ENCODE results near the gene CLEC4E.
"Not testable (repeated sequence)": the region's sequence is repeated elsewhere in the genome, so short reads cannot be mapped to it uniquely, and the experiment has no call there.

CLEC4E gene

GRCh38 chr12:8540831-8541230 lies at the start of gene CLEC4E:
Gene CLEC4E (minus strand): TSS chr12:8540905. CDS start chr12:8540797, 108 bp downstream.
- DNase-seq (ENCODE audit: low read depth, low spot score) = not testable (repeated sequence)

GRCh38 chr12:8589679-8590078 lies 49.0 kb upstream of the CLEC4E start:
- no peak for DNase-seq (ENCODE audit: low read depth, low spot score)

GRCh38 chr12:8584478-8584877 lies 43.8 kb upstream of the CLEC4E start:
- not testable (repeated sequence) for DNase-seq (ENCODE audit: low read depth, low spot score)

GRCh38 chr12:8584004-8584403 lies 43.3 kb upstream of the CLEC4E start:
- DNase-seq (ENCODE audit: low read depth, low spot score) = no peak

- no peak for DNase-seq (ENCODE audit: low read depth, low spot score)
Measured at GRCh38 chr12:8581098-8581784, 40.5 kb upstream of the CLEC4E start.

- DNase-seq (ENCODE audit: low read depth, low spot score) = no peak
Measured at GRCh38 chr12:8577879-8578278, 37.2 kb upstream of the CLEC4E start.

GRCh38 chr12:8572507-8572906 lies 31.8 kb upstream of the CLEC4E start:
- DNase-seq (ENCODE audit: low read depth, low spot score) = no peak

- no peak for DNase-seq (ENCODE audit: low read depth, low spot score)
Measured at GRCh38 chr12:8566525-8566924, 25.8 kb upstream of the CLEC4E start.

- DNase-seq (ENCODE audit: low read depth, low spot score) = not testable (repeated sequence)
Measured at GRCh38 chr12:8566052-8566451, 25.3 kb upstream of the CLEC4E start.

GRCh38 chr12:8564656-8565055 lies 24.0 kb upstream of the CLEC4E start:
- DNase-seq (ENCODE audit: low read depth, low spot score) = no peak

- DNase-seq (ENCODE audit: low read depth, low spot score) = no peak
Measured at GRCh38 chr12:8563356-8563755, 22.7 kb upstream of the CLEC4E start.

- DNase-seq (ENCODE audit: low read depth, low spot score) = no peak
Measured at GRCh38 chr12:8562310-8562709, 21.6 kb upstream of the CLEC4E start.

- no peak for DNase-seq (ENCODE audit: low read depth, low spot score)
Measured at GRCh38 chr12:8561011-8561410, 20.3 kb upstream of the CLEC4E start.

- peak; percentile 33 for DNase-seq (ENCODE audit: low read depth, low spot score)
Measured at GRCh38 chr12:8559676-8560075, 19.0 kb upstream of the CLEC4E start.

- no peak for DNase-seq (ENCODE audit: low read depth, low spot score)
Measured at GRCh38 chr12:8556531-8557097, 15.9 kb upstream of the CLEC4E start.

GRCh38 chr12:8554451-8555195 lies 13.9 kb upstream of the CLEC4E start:
- DNase-seq (ENCODE audit: low read depth, low spot score) = peak; percentile 73

GRCh38 chr12:8553088-8553627 lies 12.5 kb upstream of the CLEC4E start:
- no peak for DNase-seq (ENCODE audit: low read depth, low spot score)

- DNase-seq (ENCODE audit: low read depth, low spot score) = peak; percentile 78
Measured at GRCh38 chr12:8549381-8549780, 8.7 kb upstream of the CLEC4E start.

- DNase-seq (ENCODE audit: low read depth, low spot score) = no peak
Measured at GRCh38 chr12:8548192-8548591, 7.5 kb upstream of the CLEC4E start.

- DNase-seq (ENCODE audit: low read depth, low spot score) = no peak
Measured at GRCh38 chr12:8547645-8548044, 6.9 kb upstream of the CLEC4E start.

- no peak for DNase-seq (ENCODE audit: low read depth, low spot score)
Measured at GRCh38 chr12:8546591-8546990, 5.9 kb upstream of the CLEC4E start.

- DNase-seq (ENCODE audit: low read depth, low spot score) = peak; percentile 85
Measured at GRCh38 chr12:8544295-8544694, 3.6 kb upstream of the CLEC4E start.

- no peak for DNase-seq (ENCODE audit: low read depth, low spot score)
Measured at GRCh38 chr12:8541562-8541961, 857 bp upstream of the CLEC4E start.

All from astrocyte of the hippocampus (primary cell).